WI38 (cell line): ENCODE results near the gene ROBO4.

ENCODE experiments used
- H3K4me3 ChIP-seq: 2 replicates; pipeline ENCODE4 v1.5.1; 2011; ENCODE audit warnings: low read depth, mild to moderate bottlenecking, control low read depth, low read length
- CTCF ChIP-seq: IDR thresholded peaks from 2 replicates; pipeline ENCODE4 v1.5.1; 2012; ENCODE audit warnings: low read depth, mild to moderate bottlenecking, control low read depth, low read length

The ROBO4 gene

GRCh38 chr11:124930799-124931198, 33.1 kb upstream of the ROBO4 start:
- H3K4me3 ChIP-seq = no peak overlapping the region
- TF ChIP-seq CTCF = no peak

- TF ChIP-seq CTCF = no peak
- H3K4me3 ChIP-seq = no peak overlapping the region
Measured at GRCh38 chr11:124928942-124929665, 31.4 kb upstream of the ROBO4 start.

DNA sequence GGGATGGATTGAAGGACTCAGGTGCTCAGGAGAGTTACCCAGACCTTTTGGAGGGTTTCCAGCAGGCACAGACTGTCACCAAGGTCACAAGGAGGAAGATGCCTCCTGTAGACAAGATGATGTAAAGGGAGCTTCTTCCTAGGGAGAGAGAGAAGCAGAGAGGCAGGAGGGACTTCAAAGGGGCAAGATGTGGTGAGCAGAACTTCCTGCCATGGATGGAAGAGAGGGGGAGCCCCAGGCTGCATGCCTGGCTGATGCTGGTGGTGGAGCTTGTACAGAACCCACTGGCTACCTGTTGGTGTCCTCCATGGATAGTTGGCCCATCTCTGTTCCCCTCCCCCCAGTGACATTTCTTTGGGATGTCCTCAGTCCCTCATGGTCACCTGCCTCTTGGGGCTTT, 25.6 kb upstream of the ROBO4 start:
- no peak overlapping the region for H3K4me3 ChIP-seq

GRCh38 chr11:124922831-124923230, 25.2 kb upstream of the ROBO4 start:
- H3K4me3 ChIP-seq = no peak overlapping the region
- no peak for TF ChIP-seq CTCF

More for the DNA sequence above, 25.6 kb upstream of the ROBO4 start:
- TF ChIP-seq CTCF = no peak

DNA sequence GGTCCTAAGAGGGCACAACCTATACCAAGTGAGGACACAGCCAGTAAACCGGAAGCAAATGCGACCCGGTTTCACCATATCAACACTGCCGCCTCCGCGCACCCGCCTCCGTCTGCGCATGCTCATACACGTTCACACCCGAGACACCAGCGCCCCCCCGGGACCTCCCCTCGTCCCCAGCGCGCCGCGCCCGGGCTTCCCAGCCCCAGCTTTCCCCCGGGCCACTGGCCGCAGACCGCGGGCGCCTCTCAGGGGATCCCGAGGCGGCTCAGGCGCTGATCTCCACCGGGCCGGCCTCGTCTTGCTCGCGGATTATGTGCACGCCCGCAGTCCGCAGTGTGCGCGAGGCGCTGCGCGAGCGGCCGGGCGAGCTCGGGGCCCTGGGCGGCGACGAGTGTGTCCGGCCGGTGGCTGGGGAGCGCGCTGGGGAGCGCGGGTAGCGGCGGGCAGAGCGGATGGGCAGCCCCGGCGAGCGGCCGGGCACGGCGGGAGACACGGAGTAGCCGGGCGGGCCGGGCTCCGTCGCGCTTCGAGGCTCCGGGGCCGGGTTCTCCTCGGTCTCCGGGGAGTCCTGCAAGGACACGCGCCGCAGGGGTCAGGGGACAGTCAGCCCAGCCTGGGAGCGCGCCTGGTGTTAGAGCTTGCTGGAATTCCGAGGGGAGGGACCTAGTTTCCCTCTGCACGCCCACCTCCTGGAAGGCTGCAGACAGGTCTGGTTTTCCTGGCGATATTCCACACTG, 23.4 kb upstream of the ROBO4 start:
- no peak for TF ChIP-seq CTCF

DNA sequence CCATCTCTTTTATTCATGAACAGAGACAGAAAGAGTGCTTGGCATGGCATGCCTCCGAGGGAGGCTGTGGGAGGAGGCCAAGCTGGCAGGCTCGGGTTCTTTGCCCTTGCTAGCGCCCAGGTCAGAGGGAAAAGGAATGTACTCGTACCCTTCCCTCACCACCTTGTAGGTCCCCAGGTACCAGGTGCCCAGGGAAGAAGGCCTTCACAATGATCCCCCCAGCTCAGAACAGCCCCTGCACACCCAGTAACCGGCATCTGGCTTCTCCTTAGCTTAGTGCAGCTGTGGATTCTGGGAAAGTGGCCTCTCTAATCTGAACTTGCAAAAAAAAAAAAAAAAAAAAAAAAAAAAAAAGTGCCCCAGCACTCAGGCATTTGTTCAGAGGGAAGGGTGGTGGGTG, 22.7 kb upstream of the ROBO4 start:
- no peak overlapping the region for H3K4me3 ChIP-seq
- TF ChIP-seq CTCF = no peak

More for the DNA sequence above, 23.4 kb upstream of the ROBO4 start:
- peak overlapping the region; percentile 40 for H3K4me3 ChIP-seq

DNA sequence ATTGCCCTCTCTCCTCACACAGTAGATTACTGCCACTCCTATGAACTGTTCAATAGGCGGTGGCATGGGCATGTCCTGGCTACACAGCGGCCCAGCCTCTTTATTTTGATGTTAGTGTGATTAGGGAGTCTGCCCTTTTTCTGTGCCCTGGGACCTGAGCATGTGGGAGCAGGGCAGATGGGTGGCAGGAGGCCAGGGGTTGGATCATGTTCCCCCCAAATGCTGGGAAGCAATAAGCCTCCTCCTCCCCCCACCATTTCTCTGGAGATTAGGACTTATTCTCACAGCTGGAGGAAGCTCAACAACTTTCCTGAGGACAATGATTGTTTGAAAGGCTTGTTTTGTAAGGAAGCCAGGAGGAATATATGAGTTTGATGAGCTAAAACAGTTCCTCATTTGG, 22.2 kb upstream of the ROBO4 start:
- H3K4me3 ChIP-seq = no peak overlapping the region

More for the DNA sequence above, 22.2 kb upstream of the ROBO4 start:
- no peak for TF ChIP-seq CTCF
